ENCODE measurements around the gene FITM1.
"Not testable (repeated sequence)": the region's sequence is repeated elsewhere in the genome, so short reads cannot be mapped to it uniquely, and the experiment has no call there.

Gene FITM1

DNA sequence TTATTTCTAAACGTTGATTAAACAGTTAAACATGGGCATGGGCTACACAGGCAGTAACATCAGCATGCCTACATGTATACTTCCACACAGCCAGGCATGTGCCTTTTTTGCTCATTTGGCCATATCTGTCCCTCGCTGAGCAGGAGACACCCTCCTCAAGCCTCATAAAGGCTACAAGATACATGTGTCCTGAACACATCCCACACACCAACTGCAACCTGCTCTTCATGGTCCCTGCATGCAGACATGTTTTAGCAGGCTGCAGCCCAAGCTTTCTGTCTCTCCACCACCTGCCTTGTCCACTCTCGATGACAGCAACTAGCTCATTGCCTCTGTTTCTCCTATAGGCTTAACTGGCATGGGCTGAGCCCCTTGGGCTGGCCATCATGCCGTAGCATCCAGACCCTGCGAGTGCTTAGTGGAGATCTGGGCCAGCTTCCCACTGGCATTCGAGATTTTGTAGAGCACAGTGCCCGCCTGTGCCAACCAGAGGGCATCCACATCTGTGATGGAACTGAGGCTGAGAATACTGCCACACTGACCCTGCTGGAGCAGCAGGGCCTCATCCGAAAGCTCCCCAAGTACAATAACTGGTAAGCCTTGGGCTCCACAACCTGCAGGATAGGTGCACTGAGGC is 33.8 kb upstream of the FITM1 start:
- DNase-seq (ENCODE audit: low read depth in 1 of 2, low spot score in 1 of 2): no peak

DNA sequence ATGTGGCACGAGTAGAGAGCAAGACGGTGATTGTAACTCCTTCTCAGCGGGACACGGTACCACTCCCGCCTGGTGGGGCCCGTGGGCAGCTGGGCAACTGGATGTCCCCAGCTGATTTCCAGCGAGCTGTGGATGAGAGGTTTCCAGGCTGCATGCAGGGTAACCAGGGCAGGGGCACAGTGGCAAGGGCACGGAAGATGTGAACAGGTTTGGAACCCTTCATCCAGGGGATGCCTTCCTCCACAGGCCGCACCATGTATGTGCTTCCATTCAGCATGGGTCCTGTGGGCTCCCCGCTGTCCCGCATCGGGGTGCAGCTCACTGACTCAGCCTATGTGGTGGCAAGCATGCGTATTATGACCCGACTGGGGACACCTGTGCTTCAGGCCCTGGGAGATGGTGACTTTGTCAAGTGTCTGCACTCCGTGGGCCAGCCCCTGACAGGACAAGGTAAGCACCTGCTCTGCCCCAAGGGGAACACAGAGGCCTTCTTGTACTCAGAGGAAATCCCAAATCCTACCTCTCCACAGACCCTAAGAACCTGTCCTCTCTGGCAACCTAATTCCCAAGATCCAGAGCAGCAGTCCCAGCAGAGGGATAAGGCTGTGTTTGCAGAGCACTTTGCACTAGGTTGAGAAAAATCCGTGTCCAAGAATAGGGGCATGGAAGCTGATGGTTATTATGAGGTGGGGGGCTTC is 32.1 kb upstream of the FITM1 start:
- DNase-seq (ENCODE audit: low read depth in 1 of 2, low spot score in 1 of 2): no peak

DNA sequence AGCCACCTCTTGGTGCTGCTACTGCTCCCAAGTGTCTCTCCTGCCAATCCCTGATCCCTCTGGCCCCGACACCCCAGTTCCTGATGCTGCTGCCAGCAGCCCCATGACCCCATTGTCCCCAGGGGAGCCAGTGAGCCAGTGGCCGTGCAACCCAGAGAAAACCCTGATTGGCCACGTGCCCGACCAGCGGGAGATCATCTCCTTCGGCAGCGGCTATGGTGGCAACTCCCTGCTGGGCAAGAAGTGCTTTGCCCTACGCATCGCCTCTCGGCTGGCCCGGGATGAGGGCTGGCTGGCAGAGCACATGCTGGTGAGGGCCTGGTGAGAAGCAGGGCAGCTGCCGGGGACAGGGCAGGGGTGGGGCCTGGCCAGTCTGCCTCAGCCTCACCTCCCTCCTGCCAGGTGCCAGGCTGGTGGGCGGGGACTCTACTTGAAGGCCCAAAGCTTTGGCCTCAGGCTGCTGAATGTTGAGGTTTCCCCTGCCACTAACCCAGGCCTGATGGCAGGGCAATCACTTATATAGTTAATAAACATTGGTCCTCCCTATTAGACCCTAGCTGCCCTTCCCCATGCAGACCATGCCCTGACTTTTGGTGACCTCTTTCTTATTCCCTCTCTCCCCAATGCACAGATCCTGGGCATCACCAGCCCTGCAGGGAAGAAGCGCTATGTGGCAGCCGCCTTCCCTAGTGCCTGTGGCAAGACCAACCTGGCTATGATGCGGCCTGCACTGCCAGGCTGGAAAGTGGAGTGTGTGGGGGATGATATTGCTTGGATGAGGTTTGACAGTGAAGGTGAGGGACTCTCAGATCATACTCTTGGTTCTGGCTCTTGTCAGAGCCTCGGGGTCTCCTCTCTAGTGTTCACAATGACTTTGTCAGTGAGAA is 31.3 kb upstream of the FITM1 start:
- DNase-seq (ENCODE audit: low read depth in 1 of 2, low spot score in 1 of 2): no peak

DNA sequence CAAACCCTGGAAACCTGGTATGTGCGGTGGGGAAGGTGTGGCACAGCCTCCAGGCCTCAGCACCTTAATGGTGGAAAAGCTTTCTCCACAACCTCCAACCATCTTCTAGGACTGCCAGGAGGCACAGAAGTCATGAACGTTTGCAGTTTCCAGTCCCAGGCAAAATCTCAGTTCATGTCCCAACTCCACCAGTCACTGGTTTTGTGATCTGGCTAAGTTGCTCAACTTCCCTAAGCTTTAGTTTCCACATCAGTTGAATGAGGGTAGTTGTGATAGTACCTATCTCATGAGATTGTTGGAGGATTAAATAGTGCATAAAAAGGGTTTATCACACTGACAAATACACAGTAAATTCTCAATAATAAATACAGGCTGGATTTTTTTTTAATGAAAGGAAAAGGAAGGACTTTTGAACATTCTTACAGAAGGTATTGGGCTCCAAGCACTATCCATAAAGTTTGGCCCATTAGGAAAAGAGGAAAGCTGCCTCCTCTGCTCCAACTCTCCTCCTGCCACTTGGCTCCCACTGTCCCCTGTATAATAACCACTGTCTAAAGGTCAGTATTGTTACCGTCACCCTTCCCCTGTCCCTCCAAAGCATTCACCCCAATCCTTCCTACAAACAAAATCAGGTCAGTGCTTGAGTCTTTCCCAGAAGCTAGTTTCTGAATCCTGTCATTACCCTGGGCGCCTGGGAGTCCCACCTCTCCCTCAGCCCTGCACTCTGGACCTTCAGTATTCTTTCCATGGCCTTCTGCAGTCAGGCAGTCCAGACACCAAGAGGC is 30.1 kb upstream of the FITM1 start:
- DNase-seq (ENCODE audit: low read depth in 1 of 2, low spot score in 1 of 2): no peak

DNA sequence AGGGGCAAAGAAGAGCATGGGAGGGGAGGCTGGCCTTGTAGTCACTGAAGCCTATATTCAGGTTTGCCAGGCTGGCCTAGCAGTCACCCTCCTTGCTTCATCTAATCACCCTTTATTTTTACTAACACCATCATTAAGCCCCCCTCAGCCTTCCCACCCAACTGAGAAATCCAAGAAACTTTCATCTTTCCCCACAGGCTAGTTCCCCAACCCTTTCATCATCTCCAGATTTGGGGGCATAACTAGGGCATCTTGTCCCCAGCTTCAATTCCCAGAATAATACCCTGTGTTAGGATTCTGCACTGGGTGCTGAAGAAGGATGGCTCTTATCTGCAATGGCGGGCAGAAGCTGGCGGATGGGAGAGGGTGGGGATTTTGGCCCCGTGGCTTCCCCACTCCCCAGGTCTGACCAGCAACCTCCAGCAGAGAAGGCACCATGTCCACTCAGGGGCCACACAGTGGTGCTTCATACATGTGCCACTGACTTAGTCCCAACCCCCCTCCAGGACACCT is 29.4 kb upstream of the FITM1 start:
- no peak for DNase-seq (ENCODE audit: low read depth in 1 of 2, low spot score in 1 of 2)

DNA sequence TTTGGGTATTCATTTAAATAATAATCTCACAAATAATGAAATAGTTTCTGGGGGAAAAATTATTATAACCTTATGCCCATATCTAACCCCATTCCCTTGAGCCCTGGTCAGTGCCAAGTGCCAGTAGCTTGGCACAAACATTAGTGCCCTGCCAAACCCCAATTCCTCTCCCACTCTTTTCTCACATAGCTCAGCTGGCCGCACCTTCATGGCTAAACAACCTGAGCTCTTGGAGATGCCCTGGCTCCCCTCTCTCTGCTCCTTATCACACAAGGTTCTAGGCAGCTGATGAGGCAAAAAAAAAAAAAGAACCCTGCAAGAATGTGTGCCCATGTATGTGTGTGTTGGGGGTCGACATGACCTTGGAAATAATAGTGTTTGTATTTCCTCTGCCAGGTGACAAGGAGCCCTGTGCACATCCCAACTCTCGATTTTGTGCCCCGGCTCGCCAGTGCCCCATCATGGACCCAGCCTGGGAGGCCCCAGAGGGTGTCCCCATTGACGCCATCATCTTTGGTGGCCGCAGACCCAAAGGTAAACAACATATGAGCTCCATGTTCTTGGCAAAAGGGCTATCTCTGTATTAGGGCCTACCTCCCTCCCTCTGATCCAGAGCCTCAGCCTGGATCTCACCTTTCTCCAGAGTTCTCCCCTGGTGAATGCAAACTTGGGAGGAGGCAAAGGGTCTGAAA is 28.0 kb upstream of the FITM1 start:
- no peak for DNase-seq (ENCODE audit: low read depth in 1 of 2, low spot score in 1 of 2)

DNA sequence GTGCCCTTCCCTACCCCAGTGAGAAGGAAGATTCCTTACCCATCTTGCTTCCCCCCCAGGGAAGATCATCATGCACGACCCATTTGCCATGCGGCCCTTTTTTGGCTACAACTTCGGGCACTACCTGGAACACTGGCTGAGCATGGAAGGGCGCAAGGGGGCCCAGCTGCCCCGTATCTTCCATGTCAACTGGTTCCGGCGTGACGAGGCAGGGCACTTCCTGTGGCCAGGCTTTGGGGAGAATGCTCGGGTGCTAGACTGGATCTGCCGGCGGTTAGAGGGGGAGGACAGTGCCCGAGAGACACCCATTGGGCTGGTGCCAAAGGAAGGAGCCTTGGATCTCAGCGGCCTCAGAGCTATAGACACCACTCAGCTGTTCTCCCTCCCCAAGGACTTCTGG is 27.0 kb upstream of the FITM1 start:
- DNase-seq (ENCODE audit: low read depth in 1 of 2, low spot score in 1 of 2): no peak

DNA sequence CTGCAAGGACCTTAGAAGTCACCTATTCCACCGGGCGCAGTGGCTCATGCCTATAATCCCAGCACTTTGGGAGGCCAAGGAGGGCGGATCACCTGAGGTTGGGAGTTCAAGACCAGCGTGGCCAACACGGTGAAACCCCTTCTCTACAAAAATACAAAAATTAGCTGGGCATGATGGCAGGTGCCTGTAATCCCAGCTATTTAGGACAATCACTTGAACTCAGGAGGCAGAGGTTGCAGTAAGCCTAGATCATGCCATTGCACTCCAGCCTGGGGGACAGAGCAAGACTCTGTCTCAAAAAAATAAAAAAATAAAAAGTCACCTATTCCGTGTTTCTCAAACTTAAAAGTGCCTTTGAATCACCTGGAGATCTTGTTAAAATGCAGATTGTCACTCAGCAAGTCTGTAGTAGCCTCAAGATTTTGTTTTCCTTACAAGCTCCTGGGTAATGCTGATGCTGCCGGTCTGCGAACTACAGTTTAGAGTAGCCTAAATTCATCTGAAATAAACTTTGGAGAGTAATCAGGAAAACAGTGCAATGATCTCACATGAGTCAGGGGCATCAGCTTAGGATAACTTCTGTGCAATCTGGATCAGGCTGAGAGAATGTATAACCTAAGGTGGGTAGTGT is 24.7 kb upstream of the FITM1 start:
- DNase-seq (ENCODE audit: low read depth in 1 of 2, low spot score in 1 of 2): not testable (repeated sequence)

DNA sequence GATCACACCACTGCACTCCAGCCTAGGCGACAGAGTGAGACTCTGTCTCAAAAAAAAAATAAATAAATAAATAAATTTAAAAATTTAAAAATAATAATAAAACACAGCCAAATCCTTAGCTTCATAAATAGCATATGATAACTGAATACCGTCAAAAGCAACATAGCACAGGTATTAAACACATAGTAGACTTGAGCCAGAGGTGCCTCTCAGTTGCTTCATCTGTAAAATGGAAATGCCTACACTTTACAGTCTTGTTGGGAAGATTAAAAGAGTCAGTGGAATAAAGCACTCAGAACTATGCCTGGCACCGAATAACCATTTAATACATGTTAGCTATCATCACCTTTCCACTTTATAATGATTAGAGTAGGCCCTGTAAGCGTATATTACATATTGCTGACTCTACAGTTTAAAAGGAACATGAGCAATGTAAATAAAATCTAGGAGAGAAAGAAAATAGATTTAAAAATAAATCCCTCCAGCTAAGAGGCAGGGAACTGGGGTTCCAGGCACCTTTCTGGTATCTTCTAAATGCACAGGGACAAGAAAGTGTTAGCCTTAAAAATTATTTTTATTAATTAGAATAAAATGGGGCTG is 23.7 kb upstream of the FITM1 start:
- DNase-seq (ENCODE audit: low read depth in 1 of 2, low spot score in 1 of 2): no peak

DNA sequence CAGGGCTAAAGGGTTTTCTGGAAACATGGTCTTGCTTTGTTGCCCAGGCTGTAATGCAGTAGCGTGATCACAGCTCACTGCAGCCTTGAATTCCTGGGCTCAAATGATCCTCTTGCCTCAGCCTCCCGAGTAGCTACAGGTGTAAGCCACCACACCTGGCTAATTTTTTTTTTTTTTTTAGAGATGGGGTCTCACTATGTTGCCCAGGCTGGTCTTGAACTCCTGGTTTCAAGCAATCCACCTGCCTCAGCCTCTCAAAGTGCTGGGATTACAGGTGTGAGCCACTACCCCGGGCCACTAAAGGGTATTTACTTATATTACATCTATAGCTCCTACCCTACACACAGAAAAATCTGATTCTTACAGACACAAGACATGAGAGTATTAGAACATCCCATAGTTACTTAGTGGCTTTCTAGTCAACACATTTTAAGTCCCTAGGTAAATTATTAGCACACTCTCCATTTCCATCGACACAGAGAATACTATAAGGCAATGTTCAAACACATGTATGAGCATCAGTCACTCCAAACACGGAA is 22.1 kb upstream of the FITM1 start:
- no peak for DNase-seq (ENCODE audit: low read depth in 1 of 2, low spot score in 1 of 2)

DNA sequence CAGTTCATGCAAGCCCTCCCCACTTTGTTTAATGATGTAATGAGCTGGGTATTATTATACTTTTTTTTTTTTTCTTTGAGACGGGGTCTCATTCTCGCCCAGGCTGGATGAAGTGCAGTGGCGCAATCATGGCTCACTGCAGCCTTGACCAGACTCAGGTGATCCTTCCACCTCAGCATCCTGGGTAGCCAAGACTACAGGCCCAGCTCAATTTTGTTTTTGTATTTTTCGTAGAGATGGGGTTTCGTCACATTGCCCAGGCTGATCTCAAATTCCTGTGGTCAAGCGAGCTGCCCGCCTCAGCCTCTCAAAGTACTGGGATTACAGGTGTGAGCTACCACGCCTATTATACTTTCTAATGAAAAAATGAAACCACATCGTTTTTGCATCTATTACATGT is 20.4 kb upstream of the FITM1 start:
- DNase-seq (ENCODE audit: low read depth in 1 of 2, low spot score in 1 of 2): no peak

DNA sequence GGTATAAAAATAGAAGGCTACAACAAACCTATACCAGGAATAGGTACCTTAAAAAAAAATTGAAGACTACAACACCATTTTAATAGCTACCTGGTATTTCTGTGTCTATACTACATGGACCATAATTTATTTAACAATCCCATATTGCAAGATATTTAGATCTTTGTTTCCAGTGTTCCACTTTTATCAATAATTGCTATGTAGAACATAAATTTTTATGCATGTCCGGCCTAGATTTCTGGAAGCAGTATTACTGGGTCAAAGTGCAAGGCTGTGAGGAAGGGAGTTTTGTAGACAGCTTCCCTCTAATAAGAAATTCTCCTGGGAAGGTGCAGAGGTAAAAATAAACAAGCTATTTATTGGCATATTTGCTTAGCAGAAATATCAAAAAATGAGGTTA is 19.9 kb upstream of the FITM1 start:
- no peak for DNase-seq (ENCODE audit: low read depth in 1 of 2, low spot score in 1 of 2)

DNA sequence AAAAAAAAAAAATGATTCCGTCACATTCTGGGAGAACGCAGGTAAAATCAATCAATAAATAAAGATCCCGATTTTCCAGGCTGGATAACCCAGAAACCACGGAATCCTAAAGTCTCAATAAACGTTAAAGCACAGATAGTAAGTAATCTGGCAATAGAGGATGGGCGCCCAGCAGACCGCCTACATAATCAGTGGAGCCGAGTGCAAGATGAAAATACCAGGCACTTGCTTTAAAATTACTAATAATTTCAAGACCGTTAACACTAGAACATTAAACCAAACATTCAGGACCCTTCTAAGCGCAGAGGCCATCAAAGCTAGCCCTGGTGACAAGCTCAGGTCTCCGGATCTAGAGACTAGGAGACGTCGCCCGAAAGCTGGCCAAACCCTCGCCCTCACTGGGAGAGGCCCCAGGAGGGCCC is 17.1 kb upstream of the FITM1 start:
- DNase-seq (ENCODE audit: low read depth in 1 of 2, low spot score in 1 of 2): no peak

DNA sequence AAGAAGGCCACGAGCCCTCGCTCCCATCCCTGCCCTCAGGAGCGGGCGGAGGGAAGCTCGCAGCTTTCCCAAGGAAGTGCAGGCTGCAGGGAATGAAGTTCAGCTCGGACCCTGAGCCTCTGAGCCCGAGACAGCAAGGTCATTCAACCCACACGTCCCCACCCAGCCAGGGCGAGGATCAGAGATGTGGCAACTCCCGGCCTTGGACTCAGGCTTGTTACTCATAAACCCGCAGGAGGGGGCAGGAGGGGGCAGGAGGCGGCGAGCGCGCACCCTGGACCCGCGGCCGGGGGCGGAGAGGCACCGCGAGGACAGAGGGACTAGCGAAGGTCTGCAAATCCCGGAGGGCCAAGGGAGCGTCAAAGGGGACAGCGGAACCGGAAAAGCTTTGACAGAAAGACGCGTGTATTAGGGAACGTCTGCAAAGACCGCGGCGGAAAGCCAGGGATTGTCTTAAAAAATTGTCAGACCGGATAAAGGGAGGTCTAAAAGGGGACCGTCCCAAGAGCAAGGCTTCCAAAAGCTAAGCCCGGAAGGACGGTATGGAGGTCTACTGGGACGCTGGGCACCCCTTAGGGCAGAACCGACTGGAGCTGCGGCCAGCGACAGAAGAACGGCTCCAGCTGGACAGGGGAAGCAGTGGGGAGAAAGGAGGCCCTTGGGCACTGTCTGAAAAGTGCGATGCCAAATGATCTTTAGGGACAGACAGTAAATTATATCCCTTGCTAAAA is 16.5 kb upstream of the FITM1 start:
- DNase-seq (ENCODE audit: low read depth in 1 of 2, low spot score in 1 of 2): peak; percentile 46 to 55

DNA sequence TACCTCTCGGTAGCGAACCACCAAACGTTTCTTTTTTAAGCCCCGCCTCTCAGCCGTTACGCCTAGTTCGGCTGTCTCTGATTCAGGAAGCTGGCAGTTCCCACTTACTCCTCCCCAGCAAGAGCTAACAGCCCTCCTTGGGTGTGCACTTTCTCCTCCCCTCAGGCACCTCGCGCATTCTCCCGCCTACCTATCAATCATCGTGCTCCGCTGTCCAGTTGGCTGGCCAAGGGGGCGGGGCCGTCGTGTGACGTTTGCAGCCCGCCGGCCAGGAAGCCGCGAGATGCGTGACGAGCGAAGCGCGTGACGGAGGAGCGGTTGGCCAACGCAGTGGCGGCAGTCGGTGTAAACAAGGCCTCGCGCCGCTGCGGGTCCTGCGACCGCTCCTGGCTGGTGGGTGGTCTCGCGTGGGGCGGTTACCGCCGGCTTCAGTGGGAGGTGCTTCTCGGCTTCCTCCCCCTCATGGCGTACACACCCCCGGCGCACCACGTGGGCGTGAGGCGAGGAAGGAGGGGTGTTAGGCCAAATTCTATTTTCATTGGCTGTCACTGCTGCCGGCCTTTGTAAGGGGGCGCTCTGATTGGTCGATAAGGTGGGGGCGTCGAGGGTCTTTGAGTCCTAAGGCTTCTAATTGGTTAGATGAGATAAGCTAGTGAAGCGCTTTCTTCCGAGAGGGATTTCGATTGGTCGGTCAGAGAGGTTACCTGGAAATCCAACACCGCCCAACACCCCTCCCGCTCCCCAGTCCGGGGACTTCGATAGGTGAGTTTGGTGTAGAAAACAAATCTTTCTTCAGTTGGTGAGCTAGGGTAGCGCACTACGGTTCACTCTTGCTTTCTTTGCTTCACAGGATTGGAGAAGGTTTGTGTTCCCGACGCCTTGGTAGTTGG is 15.7 kb upstream of the FITM1 start, which contains the start of the genes DCAF11 and NRL:
Gene DCAF11, plus strand, starts transcription at position 246 of the 890 bp plus-strand sequence. CDS start 818 bp downstream, outside the sequence.
Gene NRL, minus strand, starts transcription at position 418 of the 890 bp plus-strand sequence. CDS start 32,101 bp downstream, outside the sequence.
- DNase-seq (ENCODE audit: low read depth in 1 of 2, low spot score in 1 of 2): peak; percentile 95 to 96

DNA sequence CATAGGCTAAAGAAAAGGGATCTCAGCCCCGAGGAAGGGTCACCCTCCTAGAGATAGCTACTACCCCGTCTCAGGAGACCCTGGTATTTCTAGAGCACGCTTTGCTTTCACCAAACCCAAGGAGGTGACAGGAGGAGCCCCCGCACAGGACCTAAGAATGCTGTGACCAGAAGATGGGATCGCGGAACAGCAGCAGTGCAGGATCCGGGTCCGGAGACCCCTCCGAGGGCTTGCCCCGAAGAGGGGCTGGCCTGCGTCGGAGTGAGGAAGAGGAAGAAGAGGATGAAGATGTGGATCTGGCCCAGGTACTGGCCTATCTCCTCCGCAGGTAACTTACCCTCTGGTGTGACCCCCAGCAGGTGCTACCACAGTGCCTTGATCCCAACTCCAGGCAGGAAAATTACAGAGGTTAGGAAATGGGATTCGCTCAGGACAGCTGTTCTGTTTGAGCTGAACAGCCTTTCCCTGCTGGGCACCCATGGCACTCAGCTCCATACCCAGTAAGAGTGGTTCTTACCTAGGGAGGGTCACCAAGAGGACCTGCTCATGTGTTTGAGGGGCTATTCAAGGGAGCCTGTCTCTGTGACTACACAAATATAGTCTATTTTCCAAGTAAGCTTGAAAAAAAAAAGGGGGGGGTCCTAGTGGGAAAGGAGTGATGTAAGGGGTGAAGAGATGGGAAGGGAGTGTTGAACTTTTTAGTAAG is 14.9 kb upstream of the FITM1 start:
- DNase-seq (ENCODE audit: low read depth in 1 of 2, low spot score in 1 of 2): no peak

Data from stimulated activated CD4-positive, alpha-beta T cell treated with anti-CD3 and anti-CD28 coated beads, Interleukin-15, amount 100 ng/mL, for 1 hour (primary cell).